Breast epithelium (tissue), 3 donors: ENCODE data around the gene ARV1.

Experiments used
- POLR2A ChIP-seq: fragments of 450-650 bp; IDR thresholded peaks from one replicate; pipeline ENCODE4 v1.6.1; 2016; ENCODE audit warnings: antibody characterized with exemption, mild to moderate bottlenecking, moderate library complexity
- POLR2AphosphoS5 ChIP-seq, 3 donors: sonication (generic); formaldehyde crosslinking; IDR thresholded peaks; one replicate each; pipeline ENCODE4 v1.6.1; 2017; ENCODE audit warnings: antibody characterized with exemption in 3 of 3
- TF ChIP-seq, protein P1 (sequence below), 3 donors: fragments of 450-650 bp; IDR thresholded peaks; one replicate each; pipeline ENCODE4 v1.5.1; 2016 to 2017; ENCODE audit warnings: antibody characterized with exemption in 3 of 3, mild to moderate bottlenecking in 3 of 3, moderate library complexity in 3 of 3

DNA sequence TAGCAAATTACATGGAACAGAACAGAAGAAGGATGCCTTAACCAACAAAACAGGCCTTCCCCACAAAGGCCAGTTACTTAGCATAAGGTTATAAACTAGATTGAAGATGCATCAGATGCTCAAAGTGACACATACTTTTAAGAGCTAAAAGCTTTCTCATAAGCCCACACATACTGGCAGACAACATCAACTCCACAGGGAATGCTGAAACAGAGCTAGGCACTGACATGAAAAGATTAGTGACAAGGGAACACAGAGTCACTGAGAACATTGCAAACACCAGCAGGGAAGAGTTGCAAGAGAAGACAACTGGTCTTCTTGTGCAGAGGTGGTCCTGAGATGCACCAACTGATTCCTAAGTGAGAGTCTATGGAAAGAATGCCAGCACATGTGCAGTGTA, 7.1 kb upstream of the ARV1 start:
- TF ChIP-seq POLR2AphosphoS5 (IDR thresholded peaks at IDR 0.05) (no peak), POLR2A (no peak)
- TF ChIP-seq, protein P1, sequence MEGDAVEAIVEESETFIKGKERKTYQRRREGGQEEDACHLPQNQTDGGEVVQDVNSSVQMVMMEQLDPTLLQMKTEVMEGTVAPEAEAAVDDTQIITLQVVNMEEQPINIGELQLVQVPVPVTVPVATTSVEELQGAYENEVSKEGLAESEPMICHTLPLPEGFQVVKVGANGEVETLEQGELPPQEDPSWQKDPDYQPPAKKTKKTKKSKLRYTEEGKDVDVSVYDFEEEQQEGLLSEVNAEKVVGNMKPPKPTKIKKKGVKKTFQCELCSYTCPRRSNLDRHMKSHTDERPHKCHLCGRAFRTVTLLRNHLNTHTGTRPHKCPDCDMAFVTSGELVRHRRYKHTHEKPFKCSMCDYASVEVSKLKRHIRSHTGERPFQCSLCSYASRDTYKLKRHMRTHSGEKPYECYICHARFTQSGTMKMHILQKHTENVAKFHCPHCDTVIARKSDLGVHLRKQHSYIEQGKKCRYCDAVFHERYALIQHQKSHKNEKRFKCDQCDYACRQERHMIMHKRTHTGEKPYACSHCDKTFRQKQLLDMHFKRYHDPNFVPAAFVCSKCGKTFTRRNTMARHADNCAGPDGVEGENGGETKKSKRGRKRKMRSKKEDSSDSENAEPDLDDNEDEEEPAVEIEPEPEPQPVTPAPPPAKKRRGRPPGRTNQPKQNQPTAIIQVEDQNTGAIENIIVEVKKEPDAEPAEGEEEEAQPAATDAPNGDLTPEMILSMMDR (IDR thresholded peaks at IDR 0.05): no peak
